8988T (cell line): ENCODE measurements around the gene INPP5K.
"Not testable (repeated sequence)": the region's sequence is repeated elsewhere in the genome, so short reads cannot be mapped to it uniquely, and the experiment has no call there.

Source experiments
- DNase-seq: peaks from one replicate; pipeline ENCODE4 v3.0.0; 2011

INPP5K gene

GRCh38 chr17:1516388-1517161 lies at the start of gene INPP5K:
TSS of gene INPP5K (minus strand) at chr17:1516612. CDS start at chr17:1516499, 113 bp downstream.
- DNase-seq = peak; percentile 83

GRCh38 chr17:1565877-1566276 lies 49.5 kb upstream of the INPP5K start:
- DNase-seq = no peak

GRCh38 chr17:1563786-1564613 lies 47.6 kb upstream of the INPP5K start:
- DNase-seq = no peak

GRCh38 chr17:1563471-1563785 lies 47.0 kb upstream of the INPP5K start:
- not testable (repeated sequence) for DNase-seq

GRCh38 chr17:1562176-1562643 lies 45.8 kb upstream of the INPP5K start:
- DNase-seq = peak; percentile 49

GRCh38 chr17:1561420-1562175 lies 45.2 kb upstream of the INPP5K start:
- no peak for DNase-seq

GRCh38 chr17:1560858-1561355 lies 44.5 kb upstream of the INPP5K start:
- DNase-seq = no peak

GRCh38 chr17:1560101-1560857 lies 43.9 kb upstream of the INPP5K start:
- DNase-seq = no peak

GRCh38 chr17:1559047-1560043 lies 42.9 kb upstream of the INPP5K start:
- DNase-seq = no peak

- DNase-seq = no peak
Measured at GRCh38 chr17:1558401-1558800, 42.0 kb upstream of the INPP5K start.

GRCh38 chr17:1557355-1558095 lies 41.1 kb upstream of the INPP5K start:
- DNase-seq = no peak

- DNase-seq = no peak
Measured at GRCh38 chr17:1555651-1556471, 39.4 kb upstream of the INPP5K start.

- DNase-seq = no peak
Measured at GRCh38 chr17:1554751-1555540, 38.5 kb upstream of the INPP5K start.

- DNase-seq = no peak
Measured at GRCh38 chr17:1553354-1554266, 37.2 kb upstream of the INPP5K start.

- no peak for DNase-seq
Measured at GRCh38 chr17:1552932-1553331, 36.5 kb upstream of the INPP5K start.

GRCh38 chr17:1551741-1552140 lies 35.3 kb upstream of the INPP5K start:
- DNase-seq = no peak

GRCh38 chr17:1548032-1548431 lies 31.6 kb upstream of the INPP5K start:
- DNase-seq = no peak
